Right kidney (tissue), 1 donor: ENCODE measurements around the gene RBFOX2.
"Not testable (repeated sequence)": the region's sequence is repeated elsewhere in the genome, so short reads cannot be mapped to it uniquely, and the experiment has no call there.

Experiments
- DNase-seq: peaks from one replicate; pipeline ENCODE4 v3.0.0-alpha.2; 2016

RBFOX2 gene

DNA sequence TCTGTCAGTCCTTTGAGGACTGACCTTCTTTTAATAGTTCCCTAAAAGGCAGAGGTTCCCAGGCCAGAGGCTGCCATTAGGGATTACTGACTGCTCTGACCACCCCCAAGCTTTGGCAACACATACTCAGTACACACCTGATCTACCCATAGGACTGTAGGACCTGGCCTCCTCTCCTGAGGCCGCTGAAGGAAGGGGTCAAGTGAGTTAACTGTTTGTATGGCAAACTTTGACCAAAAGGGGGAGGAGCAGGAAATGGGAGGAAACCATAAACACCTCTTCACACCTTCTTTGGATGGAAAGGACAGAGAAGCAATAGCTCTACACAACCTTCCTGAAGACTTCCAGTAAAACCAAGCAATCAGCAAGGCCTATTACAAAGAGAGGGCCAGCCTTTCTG is 207.0 kb downstream of the RBFOX2 start:
- DNase-seq = no peak

DNA sequence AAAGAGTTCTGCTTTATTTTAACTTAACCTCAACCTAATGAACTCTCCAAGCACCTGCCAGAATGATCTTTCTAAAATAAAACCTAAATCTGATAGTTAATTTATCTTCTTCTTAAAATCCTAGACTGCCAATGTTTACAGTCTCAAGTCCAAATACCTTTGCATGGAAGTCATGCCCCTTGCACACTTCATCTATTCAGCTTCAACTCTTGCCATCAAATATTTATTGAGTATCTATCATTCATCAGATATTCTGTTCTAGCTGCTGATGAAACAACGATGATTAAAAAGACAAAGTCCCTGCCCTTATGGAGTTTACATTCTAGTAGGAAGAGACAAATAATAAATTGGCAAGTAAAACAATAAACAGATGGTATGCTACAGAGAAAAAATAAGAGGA is 209.2 kb downstream of the RBFOX2 start:
- DNase-seq = no peak

DNA sequence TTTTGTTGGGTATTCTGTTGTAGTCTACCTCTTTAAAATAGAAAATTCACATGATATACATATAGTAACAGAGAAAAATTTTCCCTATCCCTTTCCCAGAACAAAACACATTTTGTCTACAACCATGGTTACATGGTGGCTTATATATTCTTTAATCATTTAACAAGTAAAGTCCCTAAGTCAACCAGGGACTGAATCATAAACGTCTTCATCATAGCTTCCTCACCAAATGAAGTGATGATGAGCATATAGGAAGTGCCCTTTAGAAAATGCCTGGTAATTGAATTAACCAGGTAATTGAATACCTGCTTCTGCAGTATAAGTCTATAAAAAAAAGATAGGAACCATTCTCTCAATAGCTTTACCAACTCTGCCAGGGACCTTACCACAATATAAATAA is 209.7 kb downstream of the RBFOX2 start:
- DNase-seq = no peak

DNA sequence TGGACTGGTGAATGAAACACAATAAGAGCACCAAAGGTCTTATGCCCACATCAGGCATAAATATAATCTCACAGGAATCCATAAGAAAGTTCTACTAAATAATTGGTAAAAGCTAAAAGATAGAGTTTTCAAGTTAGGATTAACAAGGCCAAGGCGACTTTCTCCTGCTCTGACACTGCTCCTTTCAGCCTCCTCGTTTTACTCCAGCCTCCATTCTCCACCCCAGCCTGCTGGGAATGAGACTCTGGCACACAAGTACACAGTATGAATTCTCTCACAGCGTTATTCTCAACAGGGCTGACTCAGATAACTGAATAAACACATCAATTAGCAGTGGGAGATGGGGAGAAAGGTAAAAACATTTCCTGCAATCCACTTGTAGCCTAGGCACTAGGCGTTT is 216.0 kb downstream of the RBFOX2 start:
- no peak for DNase-seq

DNA sequence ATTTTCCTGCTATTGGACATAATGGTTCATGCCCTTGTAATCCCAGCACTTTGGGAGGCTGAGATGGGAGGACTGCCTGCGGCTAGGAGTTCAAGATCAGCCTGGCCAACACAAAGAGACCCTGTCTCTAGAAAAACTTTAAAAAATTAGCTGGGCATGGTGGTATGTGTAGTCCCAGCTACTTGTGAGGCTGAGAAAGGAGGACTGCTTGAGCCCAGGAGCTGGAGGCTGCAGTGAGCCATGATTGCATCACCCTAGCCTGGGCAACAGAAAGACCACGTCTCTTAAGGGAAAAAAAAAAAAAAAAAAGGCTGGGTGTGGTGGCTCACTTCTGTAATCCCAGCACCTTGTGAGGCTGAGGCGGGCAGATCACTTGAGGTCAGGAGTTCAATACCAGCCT is 217.0 kb downstream of the RBFOX2 start:
- DNase-seq = no peak

DNA sequence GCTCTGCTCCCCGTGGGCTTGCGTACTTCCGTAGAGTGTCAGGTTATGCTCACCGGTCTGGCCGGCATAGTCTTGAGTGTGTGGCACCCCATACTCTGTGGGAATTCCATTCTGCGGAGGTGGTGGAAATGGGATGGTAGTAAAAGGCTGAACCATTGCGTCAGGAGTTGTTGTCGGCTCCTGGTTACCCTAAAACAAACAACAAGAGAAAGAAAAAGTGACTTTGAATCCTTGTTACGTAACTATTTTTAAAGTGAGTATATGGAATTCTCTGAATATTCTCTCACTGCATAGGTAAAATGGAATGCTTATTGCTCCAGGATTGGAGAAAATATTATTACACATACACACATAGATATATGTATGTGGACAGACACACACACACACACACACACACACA is 218.8 kb downstream of the RBFOX2 start:
- DNase-seq = no peak

DNA sequence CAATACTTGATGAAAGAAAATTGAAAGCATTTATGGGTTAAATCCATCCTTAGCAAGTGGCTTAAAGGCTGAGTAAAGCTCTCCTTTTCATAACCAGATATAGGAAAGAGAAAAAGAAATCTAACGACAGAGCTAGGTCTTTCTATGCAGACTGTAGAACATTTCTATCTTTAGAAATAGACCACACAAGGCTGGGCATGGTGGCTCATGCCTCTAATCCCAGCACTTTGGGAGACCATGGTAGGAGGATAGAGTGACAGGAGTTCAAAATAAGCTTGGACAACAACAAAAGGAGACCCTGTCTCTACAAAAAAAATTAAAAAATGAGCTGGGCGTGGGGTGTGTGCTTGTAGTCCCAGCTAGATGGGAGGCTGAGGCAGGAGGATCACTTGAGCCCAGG is 220.2 kb downstream of the RBFOX2 start:
- no peak for DNase-seq

DNA sequence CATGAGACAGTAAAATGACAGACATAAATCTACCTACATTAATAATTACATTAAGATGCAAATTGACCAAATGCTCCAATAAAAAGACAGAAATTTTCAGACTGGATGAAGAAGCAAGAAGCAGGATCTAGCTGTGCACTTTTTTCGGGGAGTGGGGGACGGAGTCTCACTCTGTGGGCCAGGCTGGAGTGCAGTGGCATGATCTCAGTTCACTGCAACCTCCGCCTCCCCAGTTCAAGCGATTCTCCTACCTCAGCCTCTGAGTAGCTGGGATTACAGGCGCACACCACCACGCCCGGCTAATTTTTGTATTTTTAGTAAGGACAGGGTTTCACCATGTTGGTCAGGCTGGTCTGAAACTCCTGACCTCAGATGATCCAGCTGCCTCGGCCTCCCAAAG is 222.0 kb downstream of the RBFOX2 start:
- not testable (repeated sequence) for DNase-seq

DNA sequence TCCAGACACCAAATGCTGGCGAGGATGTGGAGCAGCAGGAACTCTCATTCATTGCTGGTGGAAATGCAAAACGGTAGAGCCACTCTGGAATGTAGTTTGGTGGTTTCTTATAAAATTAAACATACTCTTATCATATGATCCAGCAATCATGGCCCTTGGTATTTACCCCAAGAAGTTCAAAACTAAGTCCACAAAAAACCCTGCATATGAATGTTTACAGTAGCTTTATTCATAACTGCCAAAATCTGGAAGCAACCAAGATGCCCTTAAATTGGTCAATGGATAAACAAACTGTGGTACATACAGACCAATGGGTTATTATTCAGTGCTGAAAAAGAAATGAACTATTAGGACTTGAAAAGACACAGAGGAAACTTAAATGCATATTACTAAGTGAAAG is 223.2 kb downstream of the RBFOX2 start:
- DNase-seq = no peak

DNA sequence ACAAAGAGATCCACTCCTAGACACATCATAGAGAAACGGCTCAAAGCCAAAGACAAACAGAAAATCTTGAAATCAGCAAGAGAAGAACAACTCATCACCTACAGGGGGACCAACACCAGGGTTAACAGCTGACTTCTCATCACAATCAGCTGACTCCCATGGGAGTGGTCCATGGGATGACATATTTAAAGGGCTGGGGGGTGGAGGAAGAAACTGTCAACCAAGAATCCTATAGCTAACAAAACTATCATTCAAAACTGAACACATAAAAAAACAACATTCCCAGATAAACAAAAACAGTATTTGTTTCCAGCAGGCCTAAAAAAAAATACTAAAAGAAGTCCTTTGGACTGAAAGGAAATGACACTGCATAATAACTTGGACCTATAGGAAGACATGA is 224.2 kb downstream of the RBFOX2 start:
- no peak for DNase-seq

DNA sequence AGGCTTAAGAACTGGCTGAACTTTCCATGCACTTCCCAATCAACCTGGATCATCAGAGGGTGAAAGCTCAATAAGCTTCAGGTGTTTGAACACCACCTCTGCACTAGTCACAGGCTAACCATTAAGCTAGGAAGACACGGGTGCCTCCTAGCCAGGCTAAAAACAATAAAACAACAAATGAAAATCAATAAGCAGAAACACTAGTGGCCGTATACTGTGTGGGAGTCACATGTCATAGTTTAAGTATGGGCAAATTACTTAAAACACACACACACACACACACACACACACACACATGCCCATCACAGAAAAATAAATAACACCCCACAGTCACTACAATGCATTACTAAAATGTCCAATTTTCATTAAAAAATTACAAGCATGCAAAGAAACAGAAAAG is 225.7 kb downstream of the RBFOX2 start:
- no peak for DNase-seq

DNA sequence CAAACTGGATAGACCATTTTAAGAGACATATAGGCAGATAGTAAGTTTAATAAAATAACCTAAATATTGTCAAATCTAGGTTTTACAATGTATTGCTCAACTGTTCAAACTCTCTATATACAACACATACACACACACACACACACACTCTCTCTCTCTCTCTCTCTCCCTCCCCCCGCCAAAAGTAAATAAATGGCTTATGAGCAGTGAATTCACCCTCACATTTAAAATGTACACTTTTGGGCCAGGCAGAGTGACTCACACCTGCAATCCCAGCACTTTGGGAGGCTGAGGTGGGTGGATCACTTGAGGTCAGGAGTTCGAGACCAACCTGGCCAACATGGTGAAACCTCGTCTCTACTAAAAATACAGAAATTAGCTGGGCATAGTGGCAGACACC is 227.3 kb downstream of the RBFOX2 start:
- not testable (repeated sequence) for DNase-seq

DNA sequence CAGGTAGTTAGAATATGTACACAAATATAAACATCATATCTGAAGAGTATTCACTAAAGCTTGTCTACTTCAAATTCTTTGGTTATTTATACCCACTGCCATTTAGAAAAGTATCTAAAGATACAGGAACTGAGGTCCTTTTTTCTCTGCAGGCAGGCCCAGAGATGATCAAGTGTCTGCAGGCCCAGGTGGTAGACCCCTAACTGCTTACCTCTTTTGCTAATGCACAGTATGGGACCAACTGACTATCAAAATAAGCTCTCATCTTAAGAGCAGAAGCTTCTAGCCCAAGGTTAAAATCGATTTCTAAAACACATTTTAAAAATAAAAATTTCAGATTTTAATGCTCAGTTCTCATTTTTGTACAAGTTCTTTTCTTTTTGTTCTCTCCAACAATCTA is 229.5 kb downstream of the RBFOX2 start:
- DNase-seq = no peak

DNA sequence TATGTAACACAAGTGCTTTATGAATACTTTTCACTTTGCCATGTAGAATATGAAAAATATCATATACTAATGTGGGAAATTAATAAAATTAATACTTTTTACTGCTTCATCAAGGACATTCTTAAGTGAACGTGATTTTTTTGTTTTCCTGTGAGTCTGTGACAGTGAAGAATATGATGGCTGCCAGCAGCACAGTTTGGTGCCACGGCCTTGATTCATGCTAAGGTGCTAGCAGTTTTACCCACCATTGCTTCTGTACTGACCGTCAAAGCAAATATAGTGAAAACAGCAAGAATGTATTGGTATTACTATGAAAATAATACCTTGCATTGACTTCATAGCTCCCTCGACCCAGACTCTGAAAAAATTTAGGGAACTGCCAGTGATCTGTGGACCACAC is 231.2 kb downstream of the RBFOX2 start:
- no peak for DNase-seq

DNA sequence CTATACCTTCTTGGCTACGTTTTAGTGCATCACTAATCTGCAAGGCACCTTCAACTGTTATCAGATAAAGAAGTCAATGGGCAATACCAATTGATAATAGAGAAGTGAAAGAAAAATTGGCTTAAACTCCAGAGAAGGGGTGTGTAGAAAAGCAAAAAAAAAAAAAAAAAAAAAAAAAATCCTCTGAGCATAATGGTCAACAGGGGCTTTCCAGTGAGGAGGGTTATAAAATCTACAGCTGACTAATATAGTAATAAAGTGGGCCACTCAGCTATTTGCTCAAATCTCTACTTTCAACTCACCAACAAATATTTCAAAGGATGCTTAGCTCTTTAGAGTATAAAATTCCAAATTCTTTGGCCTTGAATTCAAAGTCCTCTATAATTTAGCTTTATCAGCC is 233.1 kb downstream of the RBFOX2 start:
- DNase-seq = no peak

DNA sequence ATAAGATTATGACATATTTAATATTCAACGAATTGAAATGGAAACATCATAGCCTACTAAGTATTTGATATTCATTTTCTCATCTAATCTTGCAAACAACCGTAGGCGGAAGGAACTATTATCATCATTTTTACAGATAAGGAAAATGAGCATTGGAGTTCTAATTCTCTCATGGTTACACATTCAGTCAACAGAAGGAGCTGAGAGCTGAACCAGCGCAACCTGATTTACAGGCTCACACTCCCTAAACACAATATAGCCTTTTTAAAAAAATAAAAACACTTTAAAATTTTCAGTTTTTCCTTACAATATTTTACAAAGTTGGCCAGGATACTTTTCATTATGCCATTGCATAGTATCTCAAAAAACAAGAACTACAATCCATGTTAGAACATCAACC is 236.1 kb downstream of the RBFOX2 start:
- DNase-seq = no peak

DNA sequence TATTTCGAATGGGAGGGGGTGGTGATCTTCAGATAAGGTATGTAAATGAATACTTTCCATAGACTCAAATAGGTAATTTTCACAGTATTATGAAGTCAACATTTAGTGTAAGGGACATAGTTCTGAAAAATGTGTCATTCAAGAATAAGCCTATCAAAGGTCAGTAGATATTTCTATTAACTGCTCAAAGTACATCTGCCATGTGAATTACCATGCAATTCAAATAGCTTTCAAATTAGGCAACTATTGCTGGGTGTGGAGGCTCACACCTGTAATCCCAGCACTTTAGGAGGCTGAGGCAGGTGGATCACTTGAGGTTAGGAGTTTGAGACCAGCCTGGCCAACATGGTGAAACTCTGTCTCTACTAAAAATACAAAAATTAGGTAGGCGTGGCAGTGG is 236.8 kb downstream of the RBFOX2 start:
- not testable (repeated sequence) for DNase-seq

DNA sequence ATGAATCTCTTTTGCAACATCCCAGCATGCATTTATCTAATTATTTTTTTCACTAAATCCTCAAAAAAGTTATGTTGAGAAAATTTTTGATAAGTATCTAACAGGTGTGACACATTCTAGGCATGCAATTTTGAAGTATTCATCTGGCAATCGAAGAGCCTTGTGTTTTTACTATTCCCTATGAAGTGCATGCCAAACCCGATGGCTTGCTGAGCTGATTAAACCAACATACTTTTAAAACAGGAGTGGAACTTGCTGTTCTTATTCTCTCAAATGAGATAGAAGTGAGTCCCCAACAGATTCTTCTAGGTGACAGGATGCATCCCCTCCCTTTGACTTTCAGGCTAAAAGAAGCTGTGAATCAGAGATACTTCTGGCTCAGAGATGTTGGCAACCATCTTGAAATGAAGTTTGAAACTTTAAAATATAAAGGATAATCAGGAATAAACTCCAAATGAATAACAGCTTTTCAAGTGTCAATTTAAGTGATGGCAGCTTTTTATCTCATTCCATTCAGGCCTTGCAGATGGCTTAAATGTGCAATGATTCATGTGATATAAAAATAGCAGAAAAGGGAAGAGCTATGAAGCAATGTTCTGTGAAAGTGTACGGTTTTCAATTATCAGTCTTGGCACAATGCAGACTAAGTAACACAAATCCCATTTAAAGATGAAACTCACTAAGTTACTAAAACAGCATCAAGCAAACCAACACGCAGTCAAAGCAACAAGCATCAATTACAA is 243.3 kb downstream of the RBFOX2 start:
- DNase-seq = no peak

DNA sequence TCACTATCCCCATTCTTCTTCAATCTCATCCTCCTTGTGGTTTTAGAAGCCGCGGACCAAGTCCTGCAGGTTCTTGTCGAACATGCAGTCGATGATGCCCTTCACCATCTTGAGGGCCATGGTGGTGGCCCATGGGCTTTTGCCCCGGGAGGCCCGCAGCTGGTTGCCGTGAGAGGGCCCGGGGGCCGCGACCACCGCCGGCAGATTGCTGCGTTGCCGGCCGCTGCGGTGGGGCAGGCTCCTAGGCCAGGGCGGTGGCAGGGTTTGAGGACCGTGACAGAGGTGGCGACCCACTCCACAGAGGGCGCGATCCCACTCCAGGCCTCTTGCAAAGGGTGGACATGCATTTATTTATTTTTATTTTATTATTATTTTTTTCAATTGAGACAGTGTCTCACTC is 244.0 kb downstream of the RBFOX2 start:
- DNase-seq = no peak

DNA sequence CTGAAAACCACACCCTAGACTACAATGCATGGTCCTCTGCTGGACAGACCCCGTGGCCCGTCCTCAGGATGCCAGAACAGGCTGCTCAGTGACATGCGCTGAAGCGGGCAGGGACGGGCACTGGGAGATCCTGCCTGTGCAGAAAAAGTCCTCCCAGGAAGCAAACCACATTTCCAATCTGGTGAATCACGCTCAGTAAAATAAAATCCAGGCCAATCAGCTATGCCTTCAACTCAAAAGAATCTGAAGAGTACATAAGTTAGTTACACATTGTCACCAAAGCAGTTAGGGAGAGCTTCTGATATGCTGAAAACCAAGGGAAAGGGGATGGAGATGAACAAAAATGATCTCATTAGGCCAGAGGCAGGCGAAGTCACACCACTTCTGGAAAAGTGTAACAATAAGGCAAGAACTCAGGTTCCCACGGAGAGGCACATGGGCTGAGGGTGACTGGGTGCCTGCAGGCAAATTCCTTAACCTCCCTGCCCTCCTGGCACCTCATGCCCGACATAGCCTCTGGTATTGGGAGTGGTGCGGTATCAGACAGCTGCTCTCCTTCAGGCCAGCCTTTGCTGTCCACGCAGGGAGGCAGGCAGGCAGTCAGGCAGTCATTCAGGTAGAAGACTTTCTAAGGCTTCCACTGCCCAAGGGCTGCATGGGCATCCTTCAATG is 244.5 kb downstream of the RBFOX2 start:
- no peak for DNase-seq

DNA sequence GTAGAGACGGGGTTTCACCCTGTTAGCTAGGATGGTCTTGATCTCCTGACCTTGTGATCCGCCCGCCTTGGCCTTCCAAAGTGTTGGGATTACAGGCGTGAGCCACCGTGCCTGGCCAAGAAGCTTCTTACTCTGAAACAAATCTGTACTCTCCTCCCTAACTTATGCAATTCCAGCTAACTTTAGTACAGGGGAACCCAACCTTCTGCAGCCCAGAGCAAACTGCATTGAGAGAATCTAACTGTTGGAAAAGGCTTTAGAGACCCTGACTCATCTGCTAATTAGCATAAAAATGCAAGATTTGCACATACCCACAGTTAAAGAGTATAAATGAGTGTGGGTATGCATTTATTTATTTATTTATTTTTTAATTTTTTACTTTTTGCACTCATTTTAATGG is 246.1 kb downstream of the RBFOX2 start:
- no peak for DNase-seq

DNA sequence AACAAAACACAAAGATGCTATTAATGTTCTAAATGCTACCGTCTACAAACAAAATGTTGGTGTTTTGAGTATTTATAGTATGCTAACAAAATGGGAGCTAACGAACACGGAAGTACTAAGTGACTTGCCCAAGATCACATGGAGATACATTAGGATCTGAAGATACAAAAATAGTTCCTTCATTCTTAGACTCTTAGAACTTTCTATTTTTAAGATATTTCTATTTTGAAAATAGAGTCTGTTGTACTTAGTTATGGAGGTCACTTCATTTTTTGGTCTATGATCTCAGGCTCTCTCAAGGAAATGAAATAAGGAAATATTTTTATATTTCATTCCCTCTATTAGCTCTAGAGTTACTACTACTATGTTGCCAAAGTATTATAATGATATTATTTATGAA is 246.7 kb downstream of the RBFOX2 start:
- DNase-seq = no peak

DNA sequence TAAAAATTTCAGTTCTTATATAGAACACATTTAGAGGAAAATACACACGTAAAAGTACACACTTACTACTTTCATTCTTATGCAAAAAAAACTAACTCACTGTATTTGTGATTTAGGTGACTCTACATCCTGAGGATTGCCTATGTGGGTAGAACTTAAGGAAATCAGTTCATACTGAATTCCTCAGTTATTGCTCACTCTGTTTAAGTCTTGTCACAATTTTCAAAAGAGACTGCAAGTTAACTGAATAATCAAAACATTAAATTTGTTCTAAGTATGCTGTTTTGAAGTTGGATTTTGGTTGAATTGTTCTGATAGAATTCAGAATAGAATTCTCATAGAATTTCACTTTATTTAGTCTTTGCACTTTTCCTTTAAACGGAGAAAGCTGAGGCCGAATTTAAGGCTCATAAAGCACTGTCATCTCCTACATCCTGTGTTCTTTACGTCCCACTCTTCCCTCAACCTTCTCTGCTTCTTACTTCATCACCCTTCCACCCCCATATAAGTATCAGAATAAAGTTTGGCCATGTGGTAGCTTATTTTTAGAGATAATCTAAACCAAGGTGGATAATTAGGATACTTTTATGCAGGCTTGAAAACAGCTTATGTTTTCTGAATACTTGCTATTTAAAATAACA is 251.2 kb downstream of the RBFOX2 start:
- no peak for DNase-seq

DNA sequence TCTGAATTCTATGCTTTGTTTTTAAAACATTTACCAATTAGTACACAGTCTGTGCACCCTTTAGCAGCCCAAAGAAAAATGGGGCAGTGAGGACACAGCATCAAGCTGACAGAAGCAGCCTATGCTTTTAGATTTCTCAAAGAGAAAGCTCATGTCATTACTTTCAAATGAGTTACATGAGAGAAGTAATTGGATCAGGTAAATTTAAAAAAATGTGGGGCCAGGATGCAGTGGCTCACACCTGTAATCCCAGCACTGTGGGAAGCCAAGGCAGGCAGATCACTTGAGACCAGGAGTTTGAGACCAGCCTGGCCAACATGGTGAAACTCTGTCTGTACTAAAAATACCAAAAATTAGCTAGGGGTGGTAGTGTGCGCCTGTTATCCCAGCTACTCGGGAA is 253.3 kb downstream of the RBFOX2 start:
- no peak for DNase-seq
